GM12872 (cell line): ENCODE data around the gene CILP.

ENCODE experiments used
- CTCF ChIP-seq: IDR thresholded peaks from 3 replicates; pipeline ENCODE4 v1.5.1; 2011; ENCODE audit warnings: low read depth, mild to moderate bottlenecking, low read length, moderate library complexity; ENCODE audit not compliant: insufficient read depth

The CILP gene

GRCh38 chr15:65146438-65146837, 64.8 kb downstream of the CILP start:
- no peak for TF ChIP-seq CTCF
